NCI-H1417 (cell line): ENCODE measurements around the gene WDR77.

Source experiments
- DNase-seq, 3 experiments: peaks; one replicate each; lab custom pipeline; 2025; lab: John Stamatoyannopoulos, UW

Gene WDR77

DNA sequence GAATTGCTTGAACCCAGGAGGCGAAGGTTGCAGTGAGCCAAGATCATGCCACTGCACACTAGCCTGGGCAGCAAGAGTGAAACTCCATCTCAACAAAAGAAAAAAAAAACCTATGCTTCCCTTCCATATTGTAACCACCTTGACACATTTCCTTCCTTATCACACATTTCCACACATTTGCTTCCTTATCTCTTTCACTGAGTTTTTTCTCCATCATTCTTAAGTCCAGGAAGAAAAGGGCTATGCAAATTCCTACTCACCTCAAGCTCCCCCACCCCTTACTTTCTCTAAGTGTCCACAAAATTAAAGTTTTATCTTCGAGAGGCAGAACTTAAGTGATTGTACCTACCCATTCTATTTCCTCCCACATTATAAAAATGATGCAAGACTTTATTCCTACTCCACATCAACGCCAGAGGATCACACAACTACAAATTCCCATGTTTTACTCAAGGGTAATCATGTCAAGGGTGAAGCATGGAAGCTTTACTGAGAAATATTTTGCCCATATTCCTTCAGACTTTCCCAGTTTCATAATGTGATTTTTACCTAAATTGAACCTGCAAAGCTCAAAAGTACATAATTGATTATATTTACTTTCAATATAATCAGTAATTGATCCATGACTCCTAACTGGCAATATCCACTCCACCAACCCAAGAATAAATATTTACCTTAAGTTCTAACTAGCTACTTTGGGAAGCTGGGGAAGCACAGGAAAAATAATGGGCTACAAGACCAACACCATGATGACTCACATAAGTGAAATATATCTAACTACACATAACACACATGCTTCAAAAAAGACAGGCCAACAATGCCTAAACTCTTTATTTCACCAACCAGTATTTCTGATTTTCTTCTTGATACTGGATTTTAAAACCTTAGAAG is 9.3 kb downstream of the WDR77 start:
- no peak for DNase-seq

- no peak for DNase-seq
These were observed 12.3 kb downstream of the WDR77 start for GRCh38 chr1:111436726-111437125.

DNA sequence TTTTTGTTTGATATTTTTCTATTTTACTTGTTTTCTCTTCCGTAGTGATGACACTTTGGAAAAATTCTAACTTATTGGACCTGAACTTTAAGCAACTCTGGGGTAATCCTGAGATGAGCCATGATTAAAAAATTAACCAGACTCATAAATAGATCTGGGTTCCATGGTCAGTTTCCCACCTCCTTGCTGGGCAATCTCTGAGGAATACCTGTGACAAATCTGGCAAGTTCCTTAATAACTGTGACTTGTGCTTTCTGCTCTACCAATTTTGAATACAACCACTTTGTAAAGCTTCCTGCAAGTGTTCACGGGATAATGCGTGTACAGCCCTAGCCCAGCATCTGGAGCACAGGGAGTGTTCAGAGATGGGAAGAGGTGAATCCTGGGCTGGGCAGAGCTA is 24.8 kb downstream of the WDR77 start:
- no peak for DNase-seq

- no peak for DNase-seq
These were observed 26.3 kb downstream of the WDR77 start for GRCh38 chr1:111422546-111423391.

DNA sequence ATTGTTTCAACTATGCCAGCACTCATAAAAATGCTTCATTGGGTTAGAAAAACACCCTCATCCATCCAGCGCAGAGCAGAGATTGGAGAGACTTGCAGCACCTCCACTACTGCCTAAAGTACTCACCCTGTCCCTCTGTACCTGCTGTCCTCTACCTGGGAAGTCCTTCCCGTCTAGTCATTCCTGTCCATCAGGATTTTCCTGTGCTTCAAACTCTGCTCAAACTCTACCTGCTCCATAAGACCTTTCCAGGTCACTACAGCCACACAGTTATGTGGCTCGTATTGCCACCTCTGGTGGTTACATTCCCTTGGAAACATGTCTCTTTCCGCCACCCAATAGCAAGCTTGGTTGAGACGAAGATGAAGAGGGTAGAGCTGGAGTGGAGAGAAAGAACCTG is 28.7 kb downstream of the WDR77 start:
- no peak for DNase-seq

- no peak for DNase-seq
These were observed 30.0 kb downstream of the WDR77 start for GRCh38 chr1:111419037-111419436.

DNA sequence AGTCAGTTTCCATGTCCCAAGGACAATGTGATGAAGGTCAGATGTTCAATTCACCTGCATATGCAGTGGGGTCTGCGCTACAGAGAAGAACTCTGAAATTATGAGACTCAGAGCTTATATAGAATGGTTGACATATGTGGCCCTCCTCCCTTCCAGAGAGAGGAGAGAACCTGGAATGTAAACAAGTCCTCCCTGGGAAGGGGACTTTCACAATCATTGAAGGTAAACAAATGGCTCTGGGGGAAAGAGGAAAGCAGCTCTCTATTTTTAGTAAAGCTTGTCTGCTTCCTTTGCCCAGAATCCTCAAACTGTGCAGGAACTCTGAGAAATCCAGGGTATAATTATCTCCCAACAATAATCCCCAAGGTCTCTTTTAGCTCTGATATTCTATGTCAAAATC is 31.3 kb downstream of the WDR77 start:
- DNase-seq: peak in 1 of 3 experiments; percentile 9

DNA sequence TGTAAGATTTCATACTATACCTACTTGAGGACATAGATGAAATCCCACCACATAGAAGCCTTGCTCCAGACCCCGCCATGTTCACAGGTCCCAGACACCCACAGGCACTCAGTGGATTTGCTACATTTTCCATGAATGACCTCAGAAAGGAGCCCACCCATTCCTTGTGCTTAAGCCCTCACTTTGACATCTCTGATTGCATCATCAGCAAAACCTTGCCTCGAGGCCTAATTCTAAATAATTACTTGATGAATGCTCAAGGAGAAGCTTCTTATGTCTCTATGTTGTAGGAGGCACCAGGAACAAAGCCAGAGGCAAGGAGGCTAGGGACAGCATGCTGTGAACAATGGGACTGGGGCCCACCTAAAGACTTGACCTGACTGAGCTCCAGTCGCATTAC is 33.6 kb downstream of the WDR77 start:
- no peak for DNase-seq

- no peak for DNase-seq
These were observed 34.3 kb downstream of the WDR77 start for GRCh38 chr1:111414756-111415155.

GRCh38 chr1:111412839-111413238 is 36.2 kb downstream of the WDR77 start:
- no peak for DNase-seq

GRCh38 chr1:111407301-111407700 is 41.8 kb downstream of the WDR77 start:
- no peak for DNase-seq

DNA sequence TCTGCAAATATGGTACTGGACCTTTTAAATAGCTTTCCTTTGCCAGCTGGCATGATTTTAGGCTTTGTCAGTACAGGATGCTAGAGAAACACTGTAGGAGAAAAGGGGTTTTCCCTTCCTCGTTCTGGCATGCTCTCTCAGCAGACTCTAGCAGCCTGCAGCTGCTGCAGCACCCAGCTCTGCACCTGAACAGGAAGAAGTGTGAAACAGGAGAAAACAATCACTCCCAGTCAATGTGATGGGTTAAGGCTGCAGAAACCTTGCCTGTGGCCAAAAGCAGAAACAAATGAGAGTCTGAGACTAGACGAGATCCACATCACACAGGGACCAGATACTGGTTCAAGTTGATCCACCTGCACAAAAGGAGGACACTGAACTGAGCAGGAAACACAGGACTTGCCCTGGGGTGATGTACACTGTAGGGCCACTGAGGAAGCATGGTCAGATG is 42.7 kb downstream of the WDR77 start:
- peak in 2 of 3 experiments; percentile 20 to 53 for DNase-seq

GRCh38 chr1:111404588-111404987 is 44.5 kb downstream of the WDR77 start:
- no peak for DNase-seq

GRCh38 chr1:111402083-111402482 is 47.0 kb downstream of the WDR77 start:
- DNase-seq: no peak

GRCh38 chr1:111399792-111400610 is 49.1 kb downstream of the WDR77 start:
- DNase-seq: peak; percentile 33 to 68 (median 64)

- no peak for DNase-seq
These were observed 56.6 kb downstream of the WDR77 start for GRCh38 chr1:111392460-111392945.

DNA sequence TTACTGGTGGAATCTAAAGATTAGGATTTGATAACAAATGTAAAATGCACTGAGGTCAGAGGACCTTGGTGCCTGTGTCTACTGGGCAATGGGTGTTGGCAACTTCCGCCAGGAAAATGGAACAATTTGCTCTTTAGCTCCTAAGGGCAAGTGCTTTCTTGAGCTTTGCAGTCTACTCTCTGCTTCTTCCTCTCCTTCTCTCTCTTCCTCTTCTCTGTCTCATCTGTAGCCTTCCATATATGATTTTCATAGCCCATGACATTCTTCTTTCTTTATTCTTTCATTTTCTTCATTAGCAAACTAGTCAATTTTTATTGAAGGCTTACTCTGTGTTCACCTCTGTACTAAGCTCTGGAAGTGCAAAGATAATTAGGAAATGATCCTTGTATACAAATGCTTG is 57.0 kb downstream of the WDR77 start:
- DNase-seq: no peak
